ENCODE data around the gene PAQR6. TPM values are rescaled to one million over a fixed set of nuclear protein-coding genes. Genes with fewer than 3 reads are reported as not detected.

Gene PAQR6
- total RNA-seq, 1 experiment from 2014 or later = 15.8 TPM

- Histone ChIP-seq H2BK5ac (ENCODE audit: insufficient read length, low read length) (no peak overlapping the region), H3K79me2 (ENCODE audit: insufficient read depth, low read length) (no peaks in the 10 kb centered on the region), H3K56ac (ENCODE audit: insufficient read length, low read depth, low read length) (no peak overlapping the region), H2BK12ac (ENCODE audit: insufficient read length, low read depth, low read length) (no peak overlapping the region), H2BK15ac (ENCODE audit: low read depth, low read length) (no peak overlapping the region), H3K18ac (ENCODE audit: insufficient read length, low read depth, low read length) (no peak overlapping the region), H3T11ph (ENCODE audit: low read length) (no peak overlapping the region), H3K4me2 (ENCODE audit: insufficient read depth, insufficient read length, low read length) (no peak overlapping the region), H3K27me3 (ENCODE audit: insufficient read depth, low read length) (no peaks in the 10 kb centered on the region; the same call in 1 of the 2 replicates), H3K14ac (ENCODE audit: insufficient read depth, low read length) (no peak overlapping the region), H3K4ac (ENCODE audit: low read depth, low read length) (no peak overlapping the region), H2AFZ (ENCODE audit: low read length) (no peak overlapping the region), H3K9me3 (ENCODE audit: control insufficient read depth, low read depth, low read length) (no peaks in the 10 kb centered on the region), H2AK5ac (ENCODE audit: insufficient read length, low read length) (no peak overlapping the region), H4K91ac (ENCODE audit: insufficient read length, low read depth, low read length) (no peak overlapping the region), H3K9ac (ENCODE audit: extremely low read depth, insufficient read length, low read length) (no peak overlapping the region), H3K23me2 (ENCODE audit: insufficient read length, low read depth, low read length, poor library complexity, severe bottlenecking) (no peaks in the 10 kb centered on the region), H2BK120ac (ENCODE audit: low read depth, low read length, poor library complexity, severe bottlenecking) (no peak overlapping the region), H3K27ac (ENCODE audit: insufficient read length, low read depth, low read length) (no peak overlapping the region), H2BK20ac (ENCODE audit: low read depth, low read length, poor library complexity, severe bottlenecking) (no peak overlapping the region), H4K8ac (replicated peaks; ENCODE audit: insufficient read length, low read depth, low read length) (no peak overlapping the region), H4K20me1 (ENCODE audit: control insufficient read depth, insufficient read depth, insufficient read length) (peaks cover 2% of the 10 kb centered on the region), H3K4me1 (ENCODE audit: insufficient read depth, low read length) (no peaks in the 10 kb centered on the region), H3K79me1 (ENCODE audit: insufficient read depth, low read depth, low read length, poor library complexity, severe bottlenecking) (no peaks in the 10 kb centered on the region), H4K5ac (ENCODE audit: insufficient read length, low read depth, low read length) (no peak overlapping the region), H3K23ac (ENCODE audit: insufficient read length, low read depth, low read length) (no peak overlapping the region)
- no CpG with 5 or more reads among the region's 2 CpGs for WGBS (ENCODE audit: extremely low coverage, insufficient read length, low lambda C conversion rate)
- Mint-ChIP-seq H3K4me3 (no peak overlapping the region), H3K27me3 (ENCODE audit: low read depth) (no peaks in the 10 kb centered on the region), H3K36me3 (ENCODE audit: insufficient read depth in 1 of 3, low read depth in 3 of 3) (peaks cover 28 to 68% (median 58%) of the 10 kb centered on the region in 3 experiments), H3K4me1 (peaks cover 5 to 7% of the 10 kb centered on the region in 2 experiments), H3K9me3 (no peaks in the 10 kb centered on the region), H3K27ac (peak overlapping the region in 1 of 3 experiments; percentile 49; a peak in 1 of 7 replicates)
- DNase-seq = no peak
- no peak for TF ChIP-seq CTCF (conservative IDR thresholded peaks at IDR 0.05)
Observed at GRCh38 chr1:156226116-156226538, 21.7 kb downstream of the PAQR6 start.
